Measurements from ENCODE around the gene DNAH7. TPM values are rescaled to one million over a fixed set of nuclear protein-coding genes. Genes with fewer than 3 reads are reported as not detected.

The DNAH7 gene
- total and polyA plus RNA-seq, 2 donors (not counting 3 experiments of a cell fraction or from before 2014, with no cell fraction given) = 0.15 to 0.24 TPM

- intact Hi-C loops (cut with micrococcal nuclease) (no loop called here), dilution Hi-C loops (cut with MboI; ENCODE audit: extremely low pct_ligation_motif_present, low sequenced_read_pairs) (no loop called here)
- ChIA-PET CTCF (no interaction called here), POLR2A (no interaction called here)
- no peak overlapping the region for H3K27ac ChIP-seq (ENCODE audit: insufficient read depth, low read depth, low read length)
- no peaks in the 10 kb centered on the region for H3K79me2 ChIP-seq (ENCODE audit: control insufficient read depth, insufficient read depth, low read length)
- no peak overlapping the region for H3K9ac ChIP-seq (replicated peaks; ENCODE audit: extremely low read depth, insufficient read depth, low read length)
- TF ChIP-seq GATA2 (IDR thresholded peaks at IDR 0.05; ENCODE audit: insufficient read depth, insufficient read length, low read depth, low read length) (no peak), POLR2AphosphoS5 (IDR thresholded peaks at IDR 0.05; ENCODE audit: insufficient read depth, low read depth, low read length) (no peak), JUN (IDR thresholded peaks at IDR 0.05; ENCODE audit: borderline replicate concordance, insufficient read depth, insufficient read length, low read depth) (no peak), FOS (IDR thresholded peaks at IDR 0.05; ENCODE audit: borderline replicate concordance, insufficient read depth, low read length) (no peak), MAX (IDR thresholded peaks at IDR 0.05; ENCODE audit: insufficient read depth, insufficient read length) (no peak), EZH2 (IDR thresholded peaks at IDR 0.05; ENCODE audit: borderline replicate concordance, low read depth, low read length, severe bottlenecking) (no peak), CTCF (IDR thresholded peaks at IDR 0.05; ENCODE audit: extremely low read depth in 1 of 2, insufficient read depth in 1 of 2, low read depth in 1 of 2, low read length in 2 of 2) (no peak), POLR2A (IDR thresholded peaks at IDR 0.05; ENCODE audit: low read depth, low read length) (no peak), MYC (IDR thresholded peaks at IDR 0.05; ENCODE audit: low read depth, low read length) (no peak)
- FAIRE-seq = no peak
- no peak for DNase-seq (ENCODE audit: low read depth, low spot score)
- no peaks in the 10 kb centered on the region for H3K36me3 ChIP-seq (ENCODE audit: control insufficient read depth in 2 of 2, extremely low read depth in 1 of 2, insufficient read depth in 2 of 2, low read length in 2 of 2)
- H3K9me3 ChIP-seq (replicated peaks; ENCODE audit: control insufficient read depth, insufficient read depth, low read length) = no peaks in the 10 kb centered on the region
- no peak overlapping the region for H3K4me2 ChIP-seq (ENCODE audit: insufficient read depth, low read length)
- H3K4me1 ChIP-seq (ENCODE audit: control insufficient read depth, extremely low read depth, insufficient read depth, low read length) = peaks cover 11% of the 10 kb centered on the region
- no peak overlapping the region for H3K4me3 ChIP-seq (replicated peaks in 1 of 3; ENCODE audit: insufficient read depth in 1 of 3, low read depth in 1 of 3, low read length in 3 of 3)
- no peaks in the 10 kb centered on the region for H3K9me1 ChIP-seq (replicated peaks; ENCODE audit: control insufficient read depth, extremely low read depth, insufficient read depth, low read length)
- H3K27me3 ChIP-seq (ENCODE audit: control insufficient read depth in 2 of 2, insufficient read depth in 2 of 2, low read length in 2 of 2) = no peaks in the 10 kb centered on the region
- H2AFZ ChIP-seq (ENCODE audit: low read depth, low read length) = no peak overlapping the region
- H4K20me1 ChIP-seq (replicated peaks; ENCODE audit: control insufficient read depth, extremely low read depth, insufficient read depth, low read length) = no peaks in the 10 kb centered on the region
- no TSS peak for BruUV-seq (replicated peaks)
Measured at GRCh38 chr2:195741191-195741590, 327.4 kb downstream of the DNAH7 start.
